Measurements from ENCODE around the gene ACTBL2. TPM values are rescaled to one million over a fixed set of nuclear protein-coding genes. Genes with fewer than 3 reads are reported as not detected.

Gene ACTBL2
- total RNA-seq, 1 donor from 2014 or later, result not detected

GRCh38 chr5:57486027-57486602, 3.5 kb upstream of the ACTBL2 start:
- DNase-seq (no peak), ATAC-seq (ENCODE audit: low read depth) (no peak)
- H3K9me3 Mint-ChIP-seq, result no peaks in the 10 kb centered on the region
- H3K36me3 Mint-ChIP-seq (ENCODE audit: low read depth), result no peaks in the 10 kb centered on the region
- CTCF ChIA-PET, result no interaction called here
- POLR2A ChIA-PET, result no interaction called here
- TF ChIP-seq CTCF (IDR thresholded peaks at IDR 0.05), result no peak
- intact Hi-C loops (cut with micrococcal nuclease), result no loop called here
- no peak overlapping the region for H3K4me3 Mint-ChIP-seq
- peaks cover 3% of the 10 kb centered on the region for H3K27me3 Mint-ChIP-seq
- H3K27ac Mint-ChIP-seq, result no peak overlapping the region
- no peaks in the 10 kb centered on the region for H3K4me1 Mint-ChIP-seq

- intact Hi-C loops (cut with micrococcal nuclease), result no loop called here
- CTCF ChIA-PET, result no interaction called here
- Mint-ChIP-seq H3K9me3 (no peaks in the 10 kb centered on the region), H3K36me3 (ENCODE audit: low read depth) (no peaks in the 10 kb centered on the region), H3K4me3 (no peak overlapping the region), H3K4me1 (no peaks in the 10 kb centered on the region), H3K27me3 (peaks cover 4% of the 10 kb centered on the region), H3K27ac (no peak overlapping the region)
- DNase-seq (no peak), ATAC-seq (ENCODE audit: low read depth) (no peak)
- no peak for TF ChIP-seq CTCF (IDR thresholded peaks at IDR 0.05)
- POLR2A ChIA-PET, result no interaction called here
These were observed 3.8 kb downstream of the ACTBL2 start for GRCh38 chr5:57478826-57479225.

GRCh38 chr5:57476601-57477056, 6.0 kb downstream of the ACTBL2 start:
- Mint-ChIP-seq H3K9me3 (no peaks in the 10 kb centered on the region), H3K4me3 (no peak overlapping the region), H3K27me3 (peaks cover 4% of the 10 kb centered on the region), H3K27ac (no peak overlapping the region), H3K36me3 (ENCODE audit: low read depth) (no peaks in the 10 kb centered on the region), H3K4me1 (no peaks in the 10 kb centered on the region)
- intact Hi-C loops (cut with micrococcal nuclease), result no loop called here
- ATAC-seq (ENCODE audit: low read depth), result no peak
- DNase-seq, result no peak
- POLR2A ChIA-PET, result no interaction called here
- no peak for TF ChIP-seq CTCF (IDR thresholded peaks at IDR 0.05)
- CTCF ChIA-PET, result no interaction called here

GRCh38 chr5:57470339-57470738, 12.3 kb downstream of the ACTBL2 start:
- TF ChIP-seq CTCF (IDR thresholded peaks at IDR 0.05), result no peak
- no peaks in the 10 kb centered on the region for H3K4me1 Mint-ChIP-seq
- POLR2A ChIA-PET, result no interaction called here
- H3K4me3 Mint-ChIP-seq, result no peak overlapping the region
- CTCF ChIA-PET, result interaction anchor here (0.6 kb wide), 1 partner anchor 113 kb away, joined by 4 read pairs; no protein-coding TSS in a partner anchor
- ATAC-seq (ENCODE audit: low read depth), result no peak
- no peaks in the 10 kb centered on the region for H3K9me3 Mint-ChIP-seq
- intact Hi-C loops (cut with micrococcal nuclease), result no loop called here
- no peak overlapping the region for H3K27ac Mint-ChIP-seq
- DNase-seq, result no peak
- peaks cover 3% of the 10 kb centered on the region for H3K27me3 Mint-ChIP-seq
- H3K36me3 Mint-ChIP-seq (ENCODE audit: low read depth), result no peaks in the 10 kb centered on the region

- Mint-ChIP-seq H3K36me3 (ENCODE audit: low read depth) (no peaks in the 10 kb centered on the region), H3K4me1 (no peaks in the 10 kb centered on the region), H3K4me3 (no peak overlapping the region), H3K9me3 (no peaks in the 10 kb centered on the region), H3K27me3 (peaks cover 3% of the 10 kb centered on the region), H3K27ac (no peak overlapping the region)
- intact Hi-C loops (cut with micrococcal nuclease), result no loop called here
- ATAC-seq (ENCODE audit: low read depth), result no peak
- no peak for TF ChIP-seq CTCF (IDR thresholded peaks at IDR 0.05)
- ChIA-PET POLR2A (no interaction called here), CTCF (no interaction called here)
- no peak for DNase-seq
These were observed 14.0 kb downstream of the ACTBL2 start for GRCh38 chr5:57468481-57469163.
